ENCODE measurements around the gene IGLON5.

GRCh38 chr19:51372021-51372648 lies 60.7 kb downstream of the IGLON5 start:
- TF ChIP-seq GATA2 (IDR thresholded peaks at IDR 0.05; ENCODE audit: low read depth, low read length) (no peak), GATA3 (IDR thresholded peaks at IDR 0.05; ENCODE audit: low read depth, low read length) (no peak)
